Astrocyte of the cerebellum (primary cell): ENCODE measurements around the gene ZBED2.

Source experiments
- DNase-seq: peaks from one replicate; pipeline ENCODE4 v3.0.0-alpha.2; 2011; ENCODE audit warnings: low read depth
- H3K4me3 ChIP-seq: 2 replicates; pipeline ENCODE4 v1.5.1; 2011; ENCODE audit warnings: mild to moderate bottlenecking, low read depth, low read length, moderate library complexity
- in situ Hi-C: cut with HindIII; loops from 2 replicates; pipeline ENCODE4 v1.10.0; 2017; ENCODE audit warnings: low sequenced_read_pairs
- TF ChIP-seq, protein P1 (sequence below): IDR thresholded peaks from 2 replicates; pipeline ENCODE4 v1.5.1; 2012; ENCODE audit warnings: low read length, low read depth, moderate library complexity, mild to moderate bottlenecking; ENCODE audit errors: missing control alignments

ZBED2 gene

GRCh38 chr3:111596328-111596727, 1.2 kb upstream of the ZBED2 start:
- TF ChIP-seq, protein P1, sequence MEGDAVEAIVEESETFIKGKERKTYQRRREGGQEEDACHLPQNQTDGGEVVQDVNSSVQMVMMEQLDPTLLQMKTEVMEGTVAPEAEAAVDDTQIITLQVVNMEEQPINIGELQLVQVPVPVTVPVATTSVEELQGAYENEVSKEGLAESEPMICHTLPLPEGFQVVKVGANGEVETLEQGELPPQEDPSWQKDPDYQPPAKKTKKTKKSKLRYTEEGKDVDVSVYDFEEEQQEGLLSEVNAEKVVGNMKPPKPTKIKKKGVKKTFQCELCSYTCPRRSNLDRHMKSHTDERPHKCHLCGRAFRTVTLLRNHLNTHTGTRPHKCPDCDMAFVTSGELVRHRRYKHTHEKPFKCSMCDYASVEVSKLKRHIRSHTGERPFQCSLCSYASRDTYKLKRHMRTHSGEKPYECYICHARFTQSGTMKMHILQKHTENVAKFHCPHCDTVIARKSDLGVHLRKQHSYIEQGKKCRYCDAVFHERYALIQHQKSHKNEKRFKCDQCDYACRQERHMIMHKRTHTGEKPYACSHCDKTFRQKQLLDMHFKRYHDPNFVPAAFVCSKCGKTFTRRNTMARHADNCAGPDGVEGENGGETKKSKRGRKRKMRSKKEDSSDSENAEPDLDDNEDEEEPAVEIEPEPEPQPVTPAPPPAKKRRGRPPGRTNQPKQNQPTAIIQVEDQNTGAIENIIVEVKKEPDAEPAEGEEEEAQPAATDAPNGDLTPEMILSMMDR = no peak
- DNase-seq = no peak
- H3K4me3 ChIP-seq = no peak overlapping the region
- in situ Hi-C loops = no loop called here

- in situ Hi-C loops = no loop called here
- DNase-seq = no peak
- TF ChIP-seq, protein P1 = no peak
- H3K4me3 ChIP-seq = no peak overlapping the region
Observed at GRCh38 chr3:111594781-111595180, 365 bp downstream of the ZBED2 start.

GRCh38 chr3:111594205-111594604, 941 bp downstream of the ZBED2 start:
- TF ChIP-seq, protein P1 = no peak
- peak; percentile 69 for DNase-seq
- H3K4me3 ChIP-seq = no peak overlapping the region
- in situ Hi-C loops = no loop called here

DNA sequence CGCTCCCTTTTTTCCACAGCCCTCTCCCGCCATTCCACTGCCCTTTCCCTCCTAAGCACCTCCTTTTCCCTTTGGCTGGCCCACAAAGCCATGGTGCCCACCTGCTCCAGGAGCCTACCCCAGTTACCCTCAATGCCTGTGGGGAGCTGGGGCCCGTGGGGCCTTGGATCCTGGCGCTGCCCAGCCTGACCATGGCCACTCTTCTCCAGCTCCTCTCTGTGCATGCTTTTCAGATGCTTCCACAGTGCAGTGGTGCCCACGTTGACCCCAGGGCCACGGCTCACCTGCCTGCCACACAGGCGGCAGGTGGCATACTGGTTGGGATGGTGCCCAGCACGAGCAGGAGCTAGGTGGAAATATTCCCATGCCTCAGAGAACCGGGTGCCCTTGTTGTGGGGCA, 1.5 kb downstream of the ZBED2 start:
- TF ChIP-seq, protein P1 = no peak
- in situ Hi-C loops = no loop called here
- no peak overlapping the region for H3K4me3 ChIP-seq
- no peak for DNase-seq

GRCh38 chr3:111592936-111593335, 2.2 kb downstream of the ZBED2 start:
- in situ Hi-C loops = no loop called here
- H3K4me3 ChIP-seq = no peak overlapping the region
- no peak for DNase-seq
- TF ChIP-seq, protein P1 = no peak

GRCh38 chr3:111592143-111592542, 3.0 kb downstream of the ZBED2 start:
- TF ChIP-seq, protein P1 = no peak
- no peak overlapping the region for H3K4me3 ChIP-seq
- no peak for DNase-seq
- in situ Hi-C loops = no loop called here

GRCh38 chr3:111591555-111591954, 3.6 kb downstream of the ZBED2 start:
- in situ Hi-C loops = no loop called here
- no peak for DNase-seq
- TF ChIP-seq, protein P1 = no peak
- no peak overlapping the region for H3K4me3 ChIP-seq
